ENCODE results near the gene SLC15A4. TPM values are rescaled to one million over a fixed set of nuclear protein-coding genes. Genes with fewer than 3 reads are reported as not detected.
A peak's percentile ranks its signal among the peaks of the same experiment; 100 is the strongest.

The SLC15A4 gene
- total RNA-seq, 2 donors from 2014 or later: 14.4 to 16.0 TPM

- ATAC-seq (no peak), DNase-seq (no peak)
- intact Hi-C loops (cut with DNase I, micrococcal nuclease): no loop called here
Measured at GRCh38 chr12:128801879-128802391, 21.8 kb downstream of the SLC15A4 start.

- DNase-seq (no peak), ATAC-seq (no peak)
- intact Hi-C loops (cut with DNase I, micrococcal nuclease): no loop called here
Measured at GRCh38 chr12:128800606-128801005, 23.2 kb downstream of the SLC15A4 start.

- ATAC-seq: no peak
- intact Hi-C loops (cut with DNase I, micrococcal nuclease): no loop called here
- no peak for DNase-seq
Measured at GRCh38 chr12:128798571-128799341, 25.0 kb downstream of the SLC15A4 start.

GRCh38 chr12:128797119-128798118, 26.3 kb downstream of the SLC15A4 start:
- ATAC-seq: no peak
- DNase-seq: no peak
- intact Hi-C loops (cut with DNase I, micrococcal nuclease): no loop called here

GRCh38 chr12:128796439-128797118, 27.2 kb downstream of the SLC15A4 start:
- no peak for ATAC-seq
- intact Hi-C loops (cut with DNase I, micrococcal nuclease): no loop called here

GRCh38 chr12:128795530-128796361, 28.0 kb downstream of the SLC15A4 start:
- no peak for DNase-seq
- intact Hi-C loops (cut with DNase I, micrococcal nuclease): no loop called here

More at GRCh38 chr12:128796439-128797118, 27.2 kb downstream of the SLC15A4 start:
- no peak for DNase-seq

GRCh38 chr12:128794661-128795529, 28.9 kb downstream of the SLC15A4 start:
- intact Hi-C loops (cut with DNase I, micrococcal nuclease): no loop called here
- no peak for DNase-seq
- no peak for ATAC-seq

More at GRCh38 chr12:128795530-128796361, 28.0 kb downstream of the SLC15A4 start:
- no peak for ATAC-seq

- DNase-seq (no peak), ATAC-seq (no peak)
- intact Hi-C loops (cut with DNase I, micrococcal nuclease): no loop called here
Measured at GRCh38 chr12:128793701-128794100, 30.1 kb downstream of the SLC15A4 start.

- no peak for ATAC-seq
- intact Hi-C loops (cut with DNase I, micrococcal nuclease): no loop called here
- no peak for DNase-seq
Measured at GRCh38 chr12:128792881-128793280, 30.9 kb downstream of the SLC15A4 start.

GRCh38 chr12:128792398-128792797, 31.4 kb downstream of the SLC15A4 start:
- intact Hi-C loops (cut with DNase I, micrococcal nuclease): no loop called here
- DNase-seq: no peak
- no peak for ATAC-seq

GRCh38 chr12:128791395-128792322, 32.1 kb downstream of the SLC15A4 start:
- ATAC-seq (peak; percentile 82), DNase-seq (peak in 1 of 2 donors; percentile 45)
- intact Hi-C loops (cut with DNase I, micrococcal nuclease): no loop called here

GRCh38 chr12:128790653-128791373, 32.9 kb downstream of the SLC15A4 start:
- intact Hi-C loops (cut with DNase I, micrococcal nuclease): no loop called here
- no peak for DNase-seq
- no peak for ATAC-seq

GRCh38 chr12:128790221-128790620, 33.5 kb downstream of the SLC15A4 start:
- intact Hi-C loops (cut with DNase I, micrococcal nuclease): no loop called here
- ATAC-seq: no peak
- DNase-seq: no peak

- intact Hi-C loops (cut with DNase I, micrococcal nuclease): no loop called here
Measured at GRCh38 chr12:128789356-128789929, 34.3 kb downstream of the SLC15A4 start.

GRCh38 chr12:128787827-128788226, 35.9 kb downstream of the SLC15A4 start:
- DNase-seq (no peak), ATAC-seq (no peak)
- intact Hi-C loops (cut with DNase I, micrococcal nuclease): no loop called here

More at GRCh38 chr12:128789356-128789929, 34.3 kb downstream of the SLC15A4 start:
- no peak for ATAC-seq
- DNase-seq: no peak
